Stimulated activated naive B cell treated with anti-CD40 and anti-IgM and Interleukin-4, amounts not matched to agents 10 μg/mL and 1 μg/mL and 100 μg/mL, for 72 hours (primary cell): ENCODE measurements around the gene SELENOI.
"Not testable (repeated sequence)": the region's sequence is repeated elsewhere in the genome, so short reads cannot be mapped to it uniquely, and the experiment has no call there.

Experiments used
- ATAC-seq, 2 donors: fragments of 150-1000 bp; cut with Tn5 transposase; replicated peaks; 2 replicates each; pipeline ENCODE4 v1.10.0; 2021; ENCODE audit warnings: moderate library complexity in 1 of 2
- DNase-seq: peaks from one replicate; pipeline ENCODE4 v3.0.0; 2021
- H3K27ac Mint-ChIP-seq: one replicate; pipeline ENCODE4 v1.8.0; 2022; ENCODE audit warnings: mild to moderate bottlenecking, mixed read lengths
- H3K27me3 Mint-ChIP-seq, 2 donors: one replicate each; pipeline ENCODE4 v1.8.0; 2022; ENCODE audit warnings: mixed read lengths in 2 of 2
- H3K36me3 Mint-ChIP-seq, 2 donors: one replicate each; pipeline ENCODE4 v1.8.0; 2022; ENCODE audit warnings: mixed read lengths in 2 of 2, mild to moderate bottlenecking in 1 of 2
- H3K4me1 Mint-ChIP-seq, 2 donors: one replicate each; pipeline ENCODE4 v1.8.0; 2022; ENCODE audit warnings: mixed read lengths in 2 of 2, mild to moderate bottlenecking in 1 of 2
- H3K4me3 Mint-ChIP-seq, 2 donors: one replicate each; pipeline ENCODE4 v1.8.0; 2022; ENCODE audit warnings: mild to moderate bottlenecking in 2 of 2, mixed read lengths in 2 of 2, moderate library complexity in 1 of 2
- H3K9me3 Mint-ChIP-seq, 2 donors: one replicate each; pipeline ENCODE4 v1.8.0; 2022; ENCODE audit warnings: mixed read lengths in 2 of 2, mild to moderate bottlenecking in 1 of 2

SELENOI gene

DNA sequence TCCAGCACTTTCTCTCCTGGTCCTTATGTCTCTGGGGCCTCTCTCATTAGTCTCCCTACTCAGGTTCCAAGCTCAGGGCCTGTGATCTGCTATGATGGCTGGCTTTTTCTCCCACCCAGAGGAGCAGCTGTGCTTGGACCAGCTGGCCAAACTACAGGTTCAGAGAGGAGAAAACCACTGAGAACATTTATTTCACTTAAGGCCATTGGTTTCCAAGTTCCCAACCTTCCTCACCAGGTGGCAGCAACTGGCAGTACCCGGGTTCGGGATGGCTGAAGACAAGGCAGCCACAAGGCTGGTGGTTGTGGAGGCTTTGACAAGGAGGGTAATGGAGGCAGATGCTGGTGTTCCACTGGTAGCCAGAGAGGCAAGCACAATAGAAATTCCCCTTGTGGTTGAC lies 29.9 kb upstream of the SELENOI start:
- Mint-ChIP-seq H3K27me3 (no peaks in the 10 kb centered on the region), H3K9me3 (no peaks in the 10 kb centered on the region), H3K4me1 (peaks cover 0 to 1% of the 10 kb centered on the region in 2 donors), H3K4me3 (no peak overlapping the region), H3K27ac (peak overlapping the region; percentile 63), H3K36me3 (peaks cover 0 to 4% of the 10 kb centered on the region in 2 donors)
- DNase-seq (no peak), ATAC-seq (peak in 1 of 2 donors; percentile 33)

DNA sequence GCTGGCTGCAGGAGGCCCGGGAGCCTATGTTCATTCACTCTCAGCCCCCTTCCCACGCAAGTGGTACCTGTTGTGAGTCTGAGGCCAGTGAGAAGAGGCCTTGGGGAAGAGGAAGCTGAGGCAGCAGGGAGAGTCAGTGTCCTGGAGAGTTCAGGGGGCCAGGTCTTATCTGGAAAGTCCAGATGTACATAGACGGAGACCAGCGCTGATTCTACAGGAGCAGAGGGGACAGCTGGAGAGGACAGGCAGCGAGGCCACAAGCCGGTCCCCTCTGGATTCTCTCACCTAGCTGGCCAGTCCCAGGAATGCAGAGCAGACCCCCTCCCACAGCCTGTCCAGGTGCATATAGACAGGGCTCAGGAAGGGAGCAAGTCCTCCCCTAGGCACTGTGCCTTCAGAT lies 29.1 kb upstream of the SELENOI start:
- no peak for ATAC-seq
- Mint-ChIP-seq H3K27ac (no peak overlapping the region), H3K36me3 (peaks cover 0 to 2% of the 10 kb centered on the region in 2 donors), H3K4me1 (peaks cover 0 to 1% of the 10 kb centered on the region in 2 donors), H3K27me3 (no peaks in the 10 kb centered on the region), H3K9me3 (no peaks in the 10 kb centered on the region), H3K4me3 (no peak overlapping the region)
- DNase-seq = no peak

- no peak overlapping the region for H3K4me3 Mint-ChIP-seq
- peaks cover 0 to under 1% of the 10 kb centered on the region in 2 donors for H3K36me3 Mint-ChIP-seq
- H3K27me3 Mint-ChIP-seq = no peaks in the 10 kb centered on the region
- no peak overlapping the region for H3K27ac Mint-ChIP-seq
- H3K4me1 Mint-ChIP-seq = peaks cover 0 to 1% of the 10 kb centered on the region in 2 donors
- DNase-seq (no peak), ATAC-seq (no peak)
- H3K9me3 Mint-ChIP-seq = no peaks in the 10 kb centered on the region
Measured at GRCh38 chr2:26317377-26318105, 28.4 kb upstream of the SELENOI start.

DNA sequence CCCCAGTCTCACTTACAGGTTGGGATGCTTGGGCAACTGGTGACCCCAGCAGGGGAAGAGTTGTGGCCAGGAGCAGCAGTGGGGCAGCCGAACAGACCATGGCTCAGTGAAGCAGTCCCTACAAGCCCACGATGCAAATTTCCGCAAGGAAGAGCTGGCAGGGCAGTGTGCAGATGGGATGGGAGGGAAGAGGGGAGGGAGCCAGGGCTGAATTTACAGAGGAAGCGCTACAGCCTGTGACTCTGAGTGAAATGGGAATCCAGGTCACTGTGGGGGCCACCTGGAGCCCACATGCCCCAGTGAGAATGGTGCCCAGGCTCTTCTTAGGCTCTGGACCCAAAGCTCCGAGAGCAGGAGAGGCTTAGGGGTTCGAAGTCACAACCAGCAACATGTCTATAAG lies 27.0 kb upstream of the SELENOI start:
- DNase-seq (no peak), ATAC-seq (no peak)
- Mint-ChIP-seq H3K27ac (no peak overlapping the region), H3K9me3 (no peaks in the 10 kb centered on the region), H3K36me3 (no peaks in the 10 kb centered on the region), H3K4me1 (peaks cover 0 to 1% of the 10 kb centered on the region in 2 donors), H3K27me3 (no peaks in the 10 kb centered on the region), H3K4me3 (no peak overlapping the region)

- not testable (repeated sequence) for ATAC-seq
Measured at GRCh38 chr2:26324479-26324878, 21.5 kb upstream of the SELENOI start.

GRCh38 chr2:26324903-26325302 lies 21.0 kb upstream of the SELENOI start:
- no peak for DNase-seq
- Mint-ChIP-seq H3K9me3 (no peaks in the 10 kb centered on the region), H3K4me1 (peaks cover 1 to 3% of the 10 kb centered on the region in 2 donors), H3K27ac (no peak overlapping the region), H3K4me3 (no peak overlapping the region), H3K36me3 (no peaks in the 10 kb centered on the region), H3K27me3 (no peaks in the 10 kb centered on the region)
- no peak for ATAC-seq

More at GRCh38 chr2:26324479-26324878, 21.5 kb upstream of the SELENOI start:
- not testable (repeated sequence) for DNase-seq, H3K36me3 Mint-ChIP-seq, H3K4me3 Mint-ChIP-seq, H3K9me3 Mint-ChIP-seq, H3K27ac Mint-ChIP-seq, H3K27me3 Mint-ChIP-seq, H3K4me1 Mint-ChIP-seq

DNA sequence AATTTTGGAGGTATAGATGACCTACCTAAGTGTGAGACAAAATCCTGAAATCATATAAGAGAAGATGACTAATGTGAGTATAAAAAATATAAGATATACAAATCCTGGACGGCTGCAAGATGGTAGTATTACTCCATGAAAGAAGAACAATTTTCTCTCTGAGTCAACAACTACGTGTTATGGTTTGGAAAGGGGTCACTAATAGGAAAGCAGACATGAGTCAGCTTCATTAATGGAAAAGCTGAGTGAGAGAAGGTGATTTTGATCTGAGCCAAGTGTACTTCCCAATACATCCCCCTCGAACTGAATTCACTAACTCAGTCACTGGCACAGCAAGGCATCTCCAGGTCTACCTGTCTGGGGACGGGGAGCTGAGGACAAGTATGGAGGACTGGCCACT lies 20.1 kb upstream of the SELENOI start:
- Mint-ChIP-seq H3K4me1 (peaks cover 6 to 10% of the 10 kb centered on the region in 2 donors), H3K4me3 (no peak overlapping the region), H3K9me3 (no peaks in the 10 kb centered on the region), H3K27ac (no peak overlapping the region), H3K36me3 (no peaks in the 10 kb centered on the region), H3K27me3 (no peaks in the 10 kb centered on the region)
- ATAC-seq = no peak
- DNase-seq = no peak

DNA sequence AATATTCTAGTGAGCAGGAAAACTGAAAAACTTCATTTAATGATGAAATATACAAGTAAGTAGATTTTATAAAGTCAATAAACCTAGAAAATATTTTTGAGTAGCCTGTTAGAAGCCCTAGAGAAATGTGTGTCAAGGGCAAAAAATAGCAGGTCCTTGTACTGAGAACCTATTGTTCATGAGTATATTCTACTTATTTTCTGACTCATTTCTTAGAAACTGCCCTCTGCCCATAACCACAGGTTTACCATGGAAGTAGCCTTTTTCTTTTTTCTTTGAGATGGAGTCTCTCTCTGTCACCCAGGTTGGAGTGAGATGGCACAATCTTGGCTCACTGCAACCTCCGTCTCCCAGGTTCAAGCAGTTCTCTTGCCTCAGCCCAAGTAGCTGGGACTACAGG lies 19.4 kb upstream of the SELENOI start:
- Mint-ChIP-seq H3K27me3 (no peaks in the 10 kb centered on the region), H3K27ac (no peak overlapping the region), H3K36me3 (no peaks in the 10 kb centered on the region), H3K4me1 (peaks cover 6 to 10% of the 10 kb centered on the region in 2 donors), H3K4me3 (no peak overlapping the region), H3K9me3 (no peaks in the 10 kb centered on the region)
- ATAC-seq (no peak), DNase-seq (no peak)

DNA sequence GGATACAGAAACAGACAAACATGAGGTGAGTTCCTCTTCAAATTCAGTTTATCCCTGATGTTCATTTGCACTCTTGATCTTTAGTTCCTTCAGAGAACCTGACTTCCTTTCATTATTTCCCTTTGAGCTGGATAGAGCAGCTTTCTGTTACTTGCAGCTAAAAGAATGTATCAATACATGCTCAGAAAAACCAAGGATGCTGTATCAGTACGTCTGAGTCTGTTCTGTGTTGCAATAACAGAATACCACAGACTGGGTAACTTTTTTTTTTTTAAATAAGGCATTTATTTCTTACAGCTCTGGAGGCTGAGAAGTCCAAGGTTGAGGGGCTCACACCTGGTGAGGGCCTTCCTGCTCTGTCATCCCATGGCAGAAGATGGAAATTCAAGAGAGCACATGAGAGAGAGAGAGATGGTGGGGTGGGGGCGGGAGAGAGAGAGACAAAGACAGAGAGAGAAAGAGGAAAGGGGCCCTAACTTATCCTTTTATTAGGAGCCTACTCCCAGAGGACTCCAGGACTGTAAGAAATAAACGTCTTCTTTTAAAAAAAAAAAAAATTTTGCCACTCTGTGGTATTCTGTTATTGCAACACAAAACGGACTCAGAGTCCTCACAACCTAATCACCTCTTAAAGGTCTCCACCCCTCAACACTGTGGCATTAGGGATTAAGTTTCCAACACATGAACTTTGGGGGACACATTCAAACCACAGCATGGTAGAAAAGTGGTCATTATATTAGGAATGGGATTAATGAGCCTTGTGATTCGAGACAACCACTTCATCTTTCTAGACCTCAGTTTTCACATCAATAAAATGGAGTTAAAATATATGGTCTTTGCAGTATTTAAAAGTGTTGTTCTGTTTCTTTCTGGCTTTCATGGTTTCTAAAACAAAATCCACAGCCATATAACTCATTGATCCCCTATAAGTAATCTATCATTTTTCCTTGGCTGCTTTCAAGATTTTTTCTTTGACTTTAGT lies 18.4 kb upstream of the SELENOI start:
- ATAC-seq (no peak), DNase-seq (no peak)
- Mint-ChIP-seq H3K4me1 (peaks cover 6 to 10% of the 10 kb centered on the region in 2 donors), H3K27ac (no peak overlapping the region), H3K4me3 (no peak overlapping the region), H3K36me3 (no peaks in the 10 kb centered on the region), H3K9me3 (no peaks in the 10 kb centered on the region), H3K27me3 (no peaks in the 10 kb centered on the region)

- H3K4me3 Mint-ChIP-seq, DNase-seq, ATAC-seq, H3K27ac Mint-ChIP-seq, H3K27me3 Mint-ChIP-seq, H3K4me1 Mint-ChIP-seq, H3K36me3 Mint-ChIP-seq, H3K9me3 Mint-ChIP-seq: not testable (repeated sequence)
Measured at GRCh38 chr2:26329083-26329482, 16.9 kb upstream of the SELENOI start.

GRCh38 chr2:26330114-26330549 lies 15.8 kb upstream of the SELENOI start:
- peak; percentile 97 to 99 for ATAC-seq
- no peak overlapping the region for H3K4me3 Mint-ChIP-seq
- no peaks in the 10 kb centered on the region for H3K9me3 Mint-ChIP-seq
- H3K4me1 Mint-ChIP-seq = peaks cover 6 to 10% of the 10 kb centered on the region in 2 donors
- peak; percentile 55 for DNase-seq
- no peak overlapping the region for H3K27ac Mint-ChIP-seq
- no peaks in the 10 kb centered on the region for H3K27me3 Mint-ChIP-seq
- no peaks in the 10 kb centered on the region for H3K36me3 Mint-ChIP-seq

GRCh38 chr2:26330604-26331003 lies 15.3 kb upstream of the SELENOI start:
- no peak overlapping the region for H3K27ac Mint-ChIP-seq
- peaks cover 6 to 10% of the 10 kb centered on the region in 2 donors for H3K4me1 Mint-ChIP-seq
- no peak for ATAC-seq
- no peaks in the 10 kb centered on the region for H3K36me3 Mint-ChIP-seq
- no peak overlapping the region for H3K4me3 Mint-ChIP-seq
- no peaks in the 10 kb centered on the region for H3K9me3 Mint-ChIP-seq
- DNase-seq = no peak
- H3K27me3 Mint-ChIP-seq = no peaks in the 10 kb centered on the region

DNA sequence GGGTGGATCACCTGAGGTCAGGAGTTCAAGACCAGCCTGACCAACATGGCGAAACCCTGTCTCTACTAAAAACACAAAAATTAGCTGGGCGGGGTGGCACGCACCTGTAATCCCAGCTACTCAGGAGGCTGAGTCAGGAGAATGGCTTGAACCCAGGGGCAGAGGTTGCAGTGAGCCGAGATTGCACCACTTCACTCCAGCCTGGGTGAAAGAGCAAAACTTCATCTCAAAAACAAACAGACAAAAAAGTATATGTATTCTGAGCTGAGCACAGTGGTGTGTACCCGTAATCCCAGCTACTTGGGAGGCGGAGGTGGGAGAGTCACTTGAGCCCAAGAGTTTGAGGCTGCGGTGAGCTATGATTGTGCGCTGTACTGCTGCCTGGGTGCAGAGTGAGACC lies 14.6 kb upstream of the SELENOI start:
- not testable (repeated sequence) for H3K4me3 Mint-ChIP-seq, H3K4me1 Mint-ChIP-seq, H3K9me3 Mint-ChIP-seq, H3K27me3 Mint-ChIP-seq, ATAC-seq, H3K36me3 Mint-ChIP-seq, H3K27ac Mint-ChIP-seq, DNase-seq

DNA sequence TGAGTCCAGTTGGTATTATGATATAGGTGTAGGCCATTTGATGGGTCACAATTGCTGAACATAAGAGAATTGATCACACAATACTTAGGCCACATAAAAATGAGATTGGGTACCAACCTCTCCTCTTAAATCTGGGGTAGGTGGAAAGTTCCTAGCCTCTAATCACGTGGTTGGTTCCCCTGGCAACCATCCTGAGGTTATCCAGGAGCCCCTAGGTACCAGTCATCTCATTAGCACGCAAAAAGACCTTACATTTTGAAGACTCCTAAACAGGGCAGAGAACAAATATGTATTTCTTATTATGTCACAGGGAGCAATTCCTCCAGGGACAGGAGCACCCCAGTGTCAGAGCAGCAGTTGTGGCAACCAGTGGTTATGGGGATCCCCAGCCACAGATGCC lies 12.7 kb upstream of the SELENOI start:
- no peaks in the 10 kb centered on the region for H3K27me3 Mint-ChIP-seq
- H3K9me3 Mint-ChIP-seq = no peaks in the 10 kb centered on the region
- no peak overlapping the region for H3K4me3 Mint-ChIP-seq
- H3K36me3 Mint-ChIP-seq = no peaks in the 10 kb centered on the region
- ATAC-seq (no peak), DNase-seq (no peak)
- peaks cover 6 to 10% of the 10 kb centered on the region in 2 donors for H3K4me1 Mint-ChIP-seq
- H3K27ac Mint-ChIP-seq = no peak overlapping the region
